Iris pigment epithelial cell (primary cell): ENCODE results near the gene WNT8B.

Experiments used
- DNase-seq: peaks from one replicate; pipeline ENCODE4 v3.0.0-alpha.2; 2011; ENCODE audit warnings: low read depth

WNT8B gene, protein sequence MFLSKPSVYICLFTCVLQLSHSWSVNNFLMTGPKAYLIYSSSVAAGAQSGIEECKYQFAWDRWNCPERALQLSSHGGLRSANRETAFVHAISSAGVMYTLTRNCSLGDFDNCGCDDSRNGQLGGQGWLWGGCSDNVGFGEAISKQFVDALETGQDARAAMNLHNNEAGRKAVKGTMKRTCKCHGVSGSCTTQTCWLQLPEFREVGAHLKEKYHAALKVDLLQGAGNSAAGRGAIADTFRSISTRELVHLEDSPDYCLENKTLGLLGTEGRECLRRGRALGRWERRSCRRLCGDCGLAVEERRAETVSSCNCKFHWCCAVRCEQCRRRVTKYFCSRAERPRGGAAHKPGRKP

DNA sequence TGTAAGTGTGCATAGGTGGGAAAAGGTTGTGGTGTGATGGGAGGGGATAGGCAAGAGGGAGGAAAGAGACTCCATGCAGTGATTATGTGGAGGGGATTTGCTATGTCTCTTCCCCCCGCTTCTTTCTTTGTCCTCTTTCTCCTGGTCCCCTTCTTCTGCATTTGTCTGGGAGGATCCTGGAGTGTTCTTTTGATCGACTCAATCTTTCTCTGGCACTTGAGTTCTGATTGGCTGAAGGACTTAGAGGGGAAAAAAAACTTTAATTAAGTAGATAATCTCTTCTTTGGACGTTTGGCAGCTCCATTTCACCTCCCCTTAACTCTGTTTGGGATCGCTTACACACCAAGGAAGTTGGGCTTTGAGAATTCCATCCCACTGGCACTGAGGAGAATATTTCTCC lies at the start of gene WNT8B:
Gene WNT8B, plus strand, starts transcription at position 301 of the 400 bp plus-strand sequence. CDS start 160 bp downstream, outside the sequence.
- DNase-seq, result no peak

DNA sequence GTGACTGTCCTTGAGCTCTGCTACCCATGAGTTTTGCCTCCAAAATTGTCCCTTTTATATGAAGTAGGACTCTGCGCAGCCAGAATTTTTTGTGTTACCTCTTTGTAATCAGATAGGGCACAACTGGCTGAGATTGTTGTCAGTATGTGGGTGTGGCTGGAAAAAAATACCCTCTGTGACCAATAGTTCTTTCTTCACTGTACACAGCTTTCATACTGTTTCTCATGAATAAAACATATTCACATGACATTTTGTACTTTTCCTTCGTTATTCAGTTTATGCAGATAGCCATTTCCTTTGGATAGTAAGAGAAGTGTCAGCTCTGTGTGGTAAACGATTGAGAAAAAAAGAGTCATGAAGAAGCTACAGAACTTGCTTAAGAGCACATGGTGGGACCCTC lies 49.6 kb upstream of the WNT8B start:
- no peak for DNase-seq

DNA sequence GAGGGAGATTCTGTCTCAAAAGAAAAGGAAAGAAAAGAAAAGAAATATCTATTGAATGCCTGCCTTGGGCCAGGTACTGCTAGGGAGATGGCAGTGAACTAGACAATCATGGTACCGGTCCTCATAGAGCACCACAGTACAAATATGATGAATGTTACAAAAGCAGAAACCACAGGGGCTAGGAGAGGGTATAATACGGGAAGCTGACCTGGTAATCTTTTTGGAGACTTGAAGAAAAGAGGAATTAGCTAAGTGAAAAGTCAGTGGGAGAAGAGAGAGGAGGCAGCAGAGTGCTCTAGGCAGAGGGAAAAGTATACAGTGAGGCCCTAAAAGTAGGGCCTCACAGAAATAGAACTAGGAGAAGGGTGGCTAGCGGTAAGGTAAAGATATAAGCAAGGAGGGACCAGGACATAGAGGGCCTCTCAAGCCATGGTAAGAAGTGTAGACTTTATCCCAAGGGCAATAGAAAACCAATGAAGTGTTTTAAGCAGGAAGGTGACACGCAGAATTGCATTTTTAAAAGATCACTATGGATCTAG lies 42.8 kb upstream of the WNT8B start:
- DNase-seq, result no peak

DNA sequence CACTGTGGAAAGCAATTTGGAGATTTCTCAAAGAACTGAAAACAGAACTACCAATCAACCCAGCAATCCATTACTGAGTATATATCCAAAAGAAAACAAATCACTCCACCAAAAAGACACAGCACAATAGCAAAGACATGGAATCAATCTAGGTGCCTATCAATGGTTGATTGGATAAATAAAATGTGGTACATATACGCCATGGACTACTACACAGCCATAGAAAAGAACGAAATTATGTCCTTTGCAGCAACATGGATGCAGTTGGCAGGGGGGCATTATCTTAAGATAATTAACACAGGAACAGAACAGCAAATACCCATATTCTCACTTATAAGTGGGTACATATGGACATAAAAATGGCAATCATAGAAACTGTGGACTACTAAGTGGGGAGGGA lies 35.4 kb upstream of the WNT8B start:
- no peak for DNase-seq

DNA sequence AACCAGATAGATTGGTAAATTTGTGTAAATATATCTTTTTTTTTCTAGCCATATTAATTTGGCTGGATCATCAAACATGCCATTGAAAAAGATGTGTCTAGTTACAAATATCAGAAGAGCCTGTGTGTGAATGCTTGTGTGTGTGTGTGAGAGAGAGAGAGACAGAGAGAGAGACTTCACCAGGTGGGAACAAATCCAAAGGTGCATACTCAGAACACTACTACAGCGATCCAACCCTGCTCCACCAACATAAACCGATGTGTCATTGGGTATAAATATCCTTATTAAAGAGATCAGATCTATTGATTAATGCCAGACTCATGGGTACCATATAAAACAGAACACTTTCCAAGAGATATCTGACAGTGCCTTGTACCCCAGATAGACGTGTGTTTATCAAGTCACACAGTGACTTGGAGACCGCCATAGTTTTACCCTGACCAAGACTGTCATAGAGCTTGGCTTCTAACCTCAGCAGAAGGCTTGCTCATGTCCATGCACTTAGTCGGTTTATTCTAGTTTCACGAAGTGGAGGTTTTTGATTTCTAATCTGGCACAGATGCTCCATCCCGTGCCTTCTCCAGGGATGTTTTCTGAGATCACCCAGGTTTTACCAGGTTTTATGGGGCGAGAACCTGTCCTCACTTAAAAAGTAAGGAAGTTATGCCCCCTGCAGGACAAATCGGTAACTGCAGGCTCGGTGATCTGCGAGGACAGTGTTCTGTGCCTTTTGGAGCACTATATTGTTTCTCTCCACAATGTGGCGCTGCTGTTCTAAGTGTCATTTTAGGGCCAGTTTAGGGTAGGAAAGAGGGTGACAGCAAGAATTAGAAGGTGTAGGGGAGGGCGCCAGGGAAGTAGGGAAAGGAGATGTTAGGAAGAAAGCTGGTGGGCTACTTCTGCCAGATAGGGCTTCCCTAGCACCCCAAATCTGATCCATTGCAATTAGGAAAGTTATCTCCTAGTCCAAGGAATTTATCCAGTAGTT lies 29.3 kb upstream of the WNT8B start:
- peak; percentile 85 for DNase-seq

DNA sequence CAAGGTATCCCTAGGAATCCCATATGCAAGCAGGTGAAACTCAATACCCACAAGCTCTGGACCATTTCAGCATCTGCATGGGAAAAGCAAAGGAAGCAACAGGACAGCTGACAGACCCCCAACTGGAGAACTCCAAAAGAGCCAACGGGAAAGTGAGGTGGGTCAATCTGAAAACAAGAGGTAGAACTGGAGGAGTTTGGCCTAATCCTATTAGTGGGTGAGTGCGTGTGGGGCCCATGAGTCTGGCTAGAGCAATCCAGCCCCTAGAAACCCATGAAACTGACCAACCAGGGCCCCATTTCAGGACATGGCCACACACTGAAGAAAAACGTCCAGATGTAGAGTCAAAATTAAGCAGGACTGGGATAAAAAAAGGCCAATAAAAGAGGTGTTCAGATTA lies 26.6 kb upstream of the WNT8B start:
- no peak for DNase-seq

DNA sequence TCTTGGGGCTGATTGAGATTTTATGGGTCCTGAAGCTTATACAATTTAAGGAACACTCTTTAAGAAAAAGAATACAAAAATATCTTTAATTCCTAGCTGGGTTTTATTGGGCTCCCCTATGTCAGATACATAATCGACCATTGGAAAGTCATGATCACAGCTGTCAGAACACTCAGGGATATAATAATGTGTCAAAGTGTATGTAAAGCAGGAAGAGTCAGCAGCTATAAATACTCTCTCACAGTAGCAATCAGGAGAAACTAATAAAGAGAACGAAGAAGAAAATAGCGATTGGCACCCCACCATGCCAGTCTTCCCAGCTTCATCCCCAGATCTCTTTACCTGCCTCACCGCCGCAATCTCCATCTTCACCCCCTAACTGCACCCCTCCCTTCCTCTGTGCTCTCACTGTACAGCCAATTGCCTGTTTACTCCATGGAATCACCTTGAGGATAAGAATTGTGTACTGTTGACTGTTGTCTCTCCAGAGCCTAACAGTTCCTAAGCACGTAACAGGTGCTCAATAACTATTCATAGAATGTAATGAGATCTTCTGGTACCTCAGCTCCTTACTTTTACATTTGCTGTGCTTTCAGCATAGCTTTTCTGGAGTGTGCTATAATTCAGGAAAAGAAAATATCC lies 24.0 kb upstream of the WNT8B start:
- no peak for DNase-seq

DNA sequence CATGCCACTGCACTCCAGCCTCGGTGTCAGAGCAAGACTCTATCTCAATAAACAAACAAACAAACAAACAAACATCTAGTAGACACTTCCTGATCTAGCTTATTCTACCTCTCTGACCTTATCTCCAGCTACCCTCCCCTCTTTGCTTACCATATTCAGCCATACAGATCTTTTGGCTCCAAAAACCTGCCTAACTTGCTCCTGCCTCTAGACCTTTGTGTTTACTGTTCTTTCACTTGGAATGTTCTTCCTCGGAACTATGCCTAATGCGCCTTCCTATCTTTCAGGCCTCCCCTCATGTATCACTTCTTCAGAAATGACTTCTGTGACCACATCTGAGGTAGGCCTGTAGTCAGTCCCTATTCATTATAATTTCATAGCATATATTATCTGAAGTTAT lies 20.3 kb upstream of the WNT8B start:
- DNase-seq, result no peak

DNA sequence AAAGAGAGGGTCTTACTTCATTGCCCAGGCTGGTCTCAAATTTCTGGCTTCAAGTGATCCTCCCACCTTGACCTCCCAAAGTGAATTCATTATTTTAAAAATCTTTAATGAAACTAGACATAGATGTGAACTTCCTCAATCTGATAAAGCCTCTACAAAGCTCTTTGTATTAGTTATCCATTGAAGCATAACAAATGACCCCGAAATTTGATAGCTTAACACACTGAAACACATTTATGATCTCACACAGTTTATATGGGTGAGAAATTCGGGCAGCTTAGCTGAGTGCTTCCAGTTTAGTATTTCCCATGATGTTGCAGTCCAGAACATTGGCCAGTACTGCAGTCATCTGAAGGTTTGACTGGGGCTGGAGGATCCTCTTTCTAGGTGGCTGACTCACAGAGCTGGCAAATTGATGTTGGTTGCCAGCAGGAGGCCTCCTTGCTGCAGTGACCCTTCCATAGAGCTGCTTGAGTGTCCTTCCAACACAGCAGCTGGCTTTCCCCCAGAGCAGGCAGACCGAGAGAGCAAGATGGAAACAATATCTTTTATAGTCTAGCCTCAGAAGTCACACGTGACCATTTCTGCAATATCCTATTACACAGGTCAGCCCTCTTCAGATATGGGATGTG lies 16.6 kb upstream of the WNT8B start:
- DNase-seq, result no peak

DNA sequence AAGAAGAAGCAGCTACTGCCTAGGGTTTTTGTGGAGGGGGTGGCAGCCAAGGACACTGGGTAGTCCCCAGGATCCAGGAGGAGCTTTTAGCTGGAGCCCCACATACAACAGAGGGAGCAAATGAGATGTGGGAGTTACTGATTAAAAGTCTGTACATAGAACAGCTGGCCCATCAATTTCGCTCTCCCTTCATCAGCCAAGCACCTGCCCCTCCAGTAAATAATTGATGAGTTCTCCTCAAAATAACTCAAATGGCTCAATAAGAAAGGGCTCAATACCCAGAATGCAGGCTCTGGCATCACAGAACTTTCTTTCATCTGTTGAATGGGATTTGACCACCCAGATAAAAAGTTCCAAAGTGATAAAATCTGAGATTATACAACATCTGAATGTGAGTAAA lies 15.1 kb upstream of the WNT8B start:
- no peak for DNase-seq

DNA sequence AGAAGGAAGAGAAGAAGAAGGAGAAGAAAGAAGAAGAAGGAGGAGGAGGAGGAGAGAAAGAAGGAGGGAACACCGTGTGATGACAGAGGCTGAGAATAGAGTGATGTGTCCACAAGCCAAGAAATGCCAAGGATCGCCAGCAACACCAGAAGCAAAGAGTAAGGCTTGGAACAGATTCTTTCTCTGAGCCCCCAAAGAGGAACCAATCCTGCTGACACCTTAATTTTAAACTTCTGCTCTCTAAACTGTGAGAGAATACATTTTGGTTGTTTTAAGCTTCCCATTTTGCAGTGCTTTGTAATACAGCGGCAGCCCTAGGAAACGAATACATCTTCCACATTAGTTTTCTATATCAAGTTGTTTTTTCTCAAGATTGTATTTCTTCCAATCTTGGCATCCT lies 13.9 kb upstream of the WNT8B start:
- DNase-seq, result no peak

DNA sequence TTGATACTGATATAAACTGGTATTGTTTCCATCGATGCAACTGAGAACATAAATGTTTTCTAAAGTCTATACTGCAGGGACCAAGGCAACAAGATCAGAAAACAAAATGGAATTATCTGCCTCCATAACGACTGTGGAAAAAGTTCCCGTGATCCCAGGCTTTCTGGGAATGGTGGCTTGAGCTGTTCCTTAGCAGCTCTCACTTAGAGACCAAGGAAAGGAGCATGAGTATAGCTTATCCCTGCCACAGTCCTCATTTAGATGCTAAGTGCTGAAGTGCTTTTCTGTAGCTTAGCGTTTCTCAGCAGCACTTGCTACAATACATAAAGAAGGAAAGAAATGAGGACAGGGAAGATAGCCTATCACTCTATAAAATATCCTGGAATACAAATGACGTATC lies 5.5 kb downstream of the WNT8B start:
- no peak for DNase-seq

DNA sequence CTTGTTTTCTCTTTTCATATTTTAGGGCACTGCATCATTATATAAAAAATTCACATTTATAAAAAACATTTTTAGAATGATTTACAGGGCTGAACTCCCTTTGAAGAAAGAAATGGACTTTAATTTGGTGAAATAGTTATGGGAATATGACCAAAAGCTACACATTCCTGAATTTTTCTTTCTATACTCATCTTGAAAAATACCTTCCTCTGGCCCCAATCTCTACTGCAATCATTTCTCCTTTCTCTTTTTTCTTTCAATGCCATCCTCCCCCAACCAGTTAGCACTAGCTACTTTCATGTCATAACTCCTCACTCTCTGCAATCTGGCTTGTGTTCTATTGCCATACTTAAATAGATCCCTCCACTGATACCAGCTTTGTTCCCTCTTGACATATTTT lies 6.2 kb downstream of the WNT8B start:
- no peak for DNase-seq

DNA sequence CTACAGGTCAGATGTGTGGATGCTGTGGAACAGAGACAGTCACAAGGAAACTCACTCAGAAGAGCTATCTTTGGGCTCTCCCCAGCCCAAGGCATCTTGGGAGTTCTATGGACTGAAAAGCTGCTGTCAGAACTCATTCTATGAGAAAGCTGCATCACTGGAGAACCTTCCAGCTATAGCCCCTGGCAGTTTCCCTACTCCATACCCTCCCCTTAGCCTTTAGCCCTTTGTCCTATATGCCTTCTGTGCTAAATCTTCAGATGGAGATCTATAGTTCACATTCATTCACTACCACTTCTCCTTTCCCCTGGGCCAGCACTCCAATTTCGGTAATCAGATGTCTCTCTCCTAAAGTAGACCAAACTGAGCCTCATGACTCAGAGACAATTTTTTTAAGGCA lies 6.9 kb downstream of the WNT8B start:
- DNase-seq, result no peak

DNA sequence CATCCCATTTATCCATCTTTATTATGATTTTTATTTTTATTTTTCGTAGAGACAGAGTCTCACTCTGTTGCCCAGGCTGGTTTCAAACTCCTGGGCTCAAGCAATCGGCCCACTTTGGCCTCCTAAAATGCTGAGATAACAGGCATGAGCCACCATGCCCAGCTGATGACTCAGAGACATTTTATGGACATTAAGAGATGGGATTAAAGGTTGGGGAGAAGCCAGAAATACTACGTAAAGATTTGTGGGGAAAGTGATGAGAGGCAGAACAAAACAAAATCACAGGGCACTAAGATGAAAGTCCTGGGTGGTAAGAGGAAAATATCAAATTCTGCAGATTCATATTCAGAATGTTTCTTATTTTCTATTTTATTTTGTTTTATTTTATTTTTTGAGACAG lies 7.6 kb downstream of the WNT8B start:
- DNase-seq, result peak; percentile 29

DNA sequence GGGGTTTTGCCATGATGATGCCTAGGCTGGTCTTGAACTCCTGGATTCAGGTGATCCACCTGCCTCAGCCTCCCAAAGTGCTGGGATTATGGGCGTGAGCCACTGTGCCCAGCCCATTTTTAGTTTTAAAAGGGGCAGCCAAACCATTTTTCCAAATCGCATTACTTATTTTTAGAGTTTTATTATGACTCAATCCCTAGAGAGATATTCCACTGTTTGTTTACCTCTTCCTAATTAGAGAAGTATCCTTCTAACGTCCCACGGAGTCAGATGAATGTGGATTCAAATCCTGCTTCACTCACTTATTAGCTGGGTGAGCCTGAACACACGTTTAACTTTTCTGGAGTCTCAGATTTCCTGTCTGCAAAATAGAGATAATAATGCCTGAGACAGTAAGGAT lies 15.2 kb downstream of the WNT8B start:
- DNase-seq, result no peak

DNA sequence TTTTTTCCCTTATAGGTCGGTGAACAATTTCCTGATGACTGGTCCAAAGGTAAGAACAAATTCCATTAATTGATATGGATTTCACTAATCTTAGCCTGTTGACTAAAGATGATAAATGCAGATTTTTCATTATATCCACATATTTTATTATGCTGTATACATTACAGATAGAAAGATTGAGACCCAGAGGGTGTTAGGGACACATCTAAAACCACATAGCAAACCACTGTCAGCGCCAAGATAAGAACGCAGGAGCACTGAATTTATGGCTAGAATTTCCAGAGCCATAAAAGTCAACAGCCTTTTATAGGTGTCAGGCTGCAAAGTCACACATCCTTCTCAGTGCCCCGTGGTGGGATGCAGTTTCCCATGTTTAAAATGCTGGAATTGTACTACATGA lies 16.2 kb downstream of the WNT8B start:
- DNase-seq, result no peak

DNA sequence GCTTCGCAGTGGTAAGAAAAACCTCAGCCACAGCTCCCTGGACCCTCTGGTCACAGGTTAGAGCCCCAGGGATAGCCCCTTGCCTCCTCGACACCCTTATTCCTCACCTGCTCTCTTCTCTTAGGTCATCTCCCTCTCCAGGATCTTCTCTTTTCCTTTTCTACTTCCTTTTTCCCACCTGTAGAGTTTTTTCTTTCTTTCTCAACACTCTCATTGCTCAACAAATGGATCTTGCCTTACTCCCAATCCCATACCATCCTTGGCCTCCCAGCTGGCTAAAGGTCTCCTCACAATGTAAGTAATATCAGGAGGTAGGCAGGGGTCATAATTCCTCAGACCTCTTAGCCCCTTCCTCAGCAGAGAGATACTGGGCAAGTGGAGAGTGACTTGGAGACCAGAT lies 17.2 kb downstream of the WNT8B start:
- no peak for DNase-seq

DNA sequence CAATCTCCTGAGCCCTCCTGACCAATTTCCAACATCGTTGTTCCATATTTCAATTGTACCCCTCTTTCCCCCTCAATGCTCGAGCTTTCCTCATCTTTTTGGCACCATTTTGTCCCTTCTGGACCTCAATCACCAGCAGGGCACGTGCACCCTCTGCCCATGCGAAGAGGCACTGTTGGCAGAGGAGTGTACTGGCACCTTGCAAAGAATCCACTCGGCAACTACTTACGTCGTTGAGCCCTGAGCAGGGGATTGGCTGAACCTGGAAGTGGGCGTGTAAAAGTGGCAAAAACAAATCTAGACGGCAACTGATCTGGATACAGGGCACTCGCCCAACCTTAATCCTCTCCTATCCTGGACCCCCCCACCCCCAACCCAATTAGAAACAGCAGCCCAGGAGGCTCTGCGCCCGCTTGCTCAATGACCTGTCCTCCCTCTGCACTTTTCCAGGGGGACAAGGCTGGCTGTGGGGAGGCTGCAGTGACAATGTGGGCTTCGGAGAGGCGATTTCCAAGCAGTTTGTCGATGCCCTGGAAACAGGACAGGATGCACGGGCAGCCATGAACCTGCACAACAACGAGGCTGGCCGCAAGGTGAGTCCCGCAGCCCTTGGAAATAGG lies 18.8 kb downstream of the WNT8B start:
- peak; percentile 79 for DNase-seq

DNA sequence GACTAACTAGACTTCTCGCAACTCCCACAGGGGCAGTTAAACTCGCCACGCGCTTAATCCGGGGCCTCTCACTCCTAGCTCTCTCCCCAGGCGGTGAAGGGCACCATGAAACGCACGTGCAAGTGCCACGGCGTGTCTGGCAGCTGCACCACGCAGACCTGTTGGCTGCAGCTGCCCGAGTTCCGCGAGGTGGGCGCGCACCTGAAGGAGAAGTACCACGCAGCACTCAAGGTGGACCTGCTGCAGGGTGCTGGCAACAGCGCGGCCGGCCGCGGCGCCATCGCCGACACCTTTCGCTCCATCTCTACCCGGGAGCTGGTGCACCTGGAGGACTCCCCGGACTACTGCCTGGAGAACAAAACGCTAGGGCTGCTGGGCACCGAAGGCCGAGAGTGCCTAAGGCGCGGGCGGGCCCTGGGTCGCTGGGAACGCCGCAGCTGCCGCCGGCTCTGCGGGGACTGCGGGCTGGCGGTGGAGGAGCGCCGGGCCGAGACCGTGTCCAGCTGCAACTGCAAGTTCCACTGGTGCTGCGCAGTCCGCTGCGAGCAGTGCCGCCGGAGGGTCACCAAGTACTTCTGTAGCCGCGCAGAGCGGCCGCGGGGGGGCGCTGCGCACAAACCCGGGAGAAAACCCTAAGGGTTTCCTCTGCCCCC lies 19.5 kb downstream of the WNT8B start:
- peak; percentile 77 for DNase-seq

DNA sequence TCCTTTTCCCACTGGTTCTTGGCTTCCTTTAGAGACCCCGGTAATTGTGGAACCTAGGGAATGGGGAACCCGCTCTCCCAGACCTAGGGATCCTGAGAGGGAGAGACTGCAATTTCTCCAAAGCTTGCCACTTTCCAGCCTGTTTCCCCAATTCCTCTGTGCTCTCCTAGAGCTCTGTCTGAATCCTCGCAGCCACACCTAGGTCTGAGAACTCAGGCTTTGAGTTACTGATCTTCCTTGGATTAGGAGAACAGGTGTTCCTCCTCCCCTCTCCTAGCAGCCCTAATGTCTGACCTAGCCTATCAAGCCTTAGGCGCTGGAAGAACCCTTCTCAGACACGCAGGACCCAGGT lies 20.0 kb downstream of the WNT8B start:
- no peak for DNase-seq
